ENCODE data around the gene FHIP1A.
A peak's percentile ranks its signal among the peaks of the same experiment; 100 is the strongest.
"Not testable (repeated sequence)": the region's sequence is repeated elsewhere in the genome, so short reads cannot be mapped to it uniquely, and the experiment has no call there.

The FHIP1A gene

DNA sequence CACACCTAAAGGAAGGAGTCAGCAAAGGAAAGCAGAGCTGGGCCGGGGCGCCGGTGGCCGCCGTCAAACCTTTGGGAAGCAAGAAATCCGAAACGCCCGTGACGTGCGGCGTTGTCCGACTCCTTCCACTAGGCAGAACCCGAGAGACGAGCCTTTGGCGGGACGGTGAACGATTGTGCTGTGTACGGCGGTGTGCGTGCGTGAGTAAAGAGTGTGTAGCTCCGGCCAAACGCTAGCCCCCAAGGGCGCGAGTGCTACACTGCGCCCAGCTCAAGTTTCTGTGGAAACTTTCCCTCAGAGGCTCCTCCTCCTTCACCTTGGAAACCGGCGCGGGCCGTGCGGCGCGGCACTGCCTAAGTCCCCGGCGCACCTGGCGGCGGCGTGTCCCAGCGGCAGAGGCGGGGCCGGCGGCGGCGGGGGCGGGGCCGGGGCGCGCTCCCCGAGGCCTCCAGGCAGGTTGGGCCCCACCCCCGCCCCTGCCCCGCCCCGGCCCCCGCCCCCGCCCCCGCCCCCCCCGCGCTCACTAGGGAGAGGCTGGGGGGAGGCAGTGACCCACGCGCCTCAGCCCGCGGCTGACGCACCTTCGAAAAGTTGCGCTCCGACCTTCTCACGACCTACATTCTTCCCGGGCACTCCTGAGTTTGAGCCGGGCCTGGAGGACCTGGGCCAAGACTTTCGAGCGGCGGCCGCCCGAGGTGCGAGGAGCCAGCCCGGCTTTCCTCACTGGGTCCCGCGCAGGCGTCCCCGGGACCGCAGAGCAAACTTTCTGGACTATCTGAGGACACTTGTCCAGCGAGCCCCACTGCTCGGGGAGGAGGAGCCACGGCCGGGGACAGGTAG is at the start of gene FHIP1A:
FHIP1A (plus strand) TSS at position 547 of the 840 bp plus-strand sequence. CDS start 157,084 bp downstream, outside the sequence.
- Histone ChIP-seq H3K9ac (ENCODE audit: low read depth, low read length) (peak within 1 kb of the TSS; percentile 83), H3K36me3 (ENCODE audit: control insufficient read depth, insufficient read depth, low read length) (no peaks in the 10 kb centered on the region), H3K4me3 (ENCODE audit: low read depth, low read length) (peak within 1 kb of the TSS; percentile 90), H3K27me3 (ENCODE audit: control insufficient read depth, insufficient read depth, low read length) (no peaks in the 10 kb centered on the region), H3K4me1 (ENCODE audit: control insufficient read depth, insufficient read depth, low read length) (peaks cover 4% of the 10 kb centered on the region), H3K9me3 (ENCODE audit: control insufficient read depth, insufficient read depth, low read length) (no peaks in the 10 kb centered on the region)

DNA sequence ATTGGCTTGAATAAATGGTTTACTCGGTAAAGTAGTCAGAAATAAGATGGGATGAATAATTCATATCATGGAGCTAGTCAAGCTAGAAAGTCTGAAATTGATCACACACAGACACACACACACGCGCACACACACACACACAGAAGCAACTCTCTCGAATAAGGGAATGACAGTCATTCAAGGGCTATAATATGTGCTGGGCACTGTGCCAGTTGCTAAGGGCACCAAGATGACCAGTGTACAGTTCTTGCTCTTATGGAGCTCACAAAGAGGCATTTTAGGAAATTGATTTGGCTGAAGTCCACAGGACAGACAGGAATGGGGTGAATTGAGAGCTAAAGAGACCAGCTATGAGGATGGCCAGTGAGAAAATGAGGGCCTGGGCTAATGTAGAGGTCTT is 49.4 kb upstream of the FHIP1A start:
- H3K27me3 ChIP-seq (ENCODE audit: control insufficient read depth, insufficient read depth, low read length) = no peaks in the 10 kb centered on the region
- no peak overlapping the region for H3K9ac ChIP-seq (ENCODE audit: low read depth, low read length)
- H3K9me3 ChIP-seq (ENCODE audit: control insufficient read depth, insufficient read depth, low read length) = no peaks in the 10 kb centered on the region
- H3K4me3 ChIP-seq (ENCODE audit: low read depth, low read length) = no peak overlapping the region
- no peaks in the 10 kb centered on the region for H3K36me3 ChIP-seq (ENCODE audit: control insufficient read depth, insufficient read depth, low read length)
- no peaks in the 10 kb centered on the region for H3K4me1 ChIP-seq (ENCODE audit: control insufficient read depth, insufficient read depth, low read length)

DNA sequence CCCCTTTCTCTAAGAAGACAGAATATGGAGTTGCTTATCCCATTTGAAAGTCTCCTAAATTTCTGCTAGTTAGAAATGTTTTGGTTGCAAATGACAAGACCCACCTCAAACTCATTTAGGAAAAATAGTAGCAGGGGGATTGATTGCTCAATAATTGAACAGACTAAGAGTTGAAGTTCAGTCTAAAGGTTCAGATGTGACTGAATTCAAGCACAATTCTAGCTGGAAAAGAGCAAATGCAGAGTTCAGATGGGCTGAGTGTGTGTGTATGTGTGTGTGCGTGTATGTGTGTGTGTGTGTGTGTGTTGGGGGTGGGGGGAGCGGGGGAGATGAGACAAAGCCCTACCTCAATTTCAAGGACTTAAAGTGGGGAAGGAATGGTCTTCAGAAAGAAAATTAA is 47.9 kb upstream of the FHIP1A start:
- Histone ChIP-seq H3K4me3 (ENCODE audit: low read depth, low read length) (no peak overlapping the region), H3K4me1 (ENCODE audit: control insufficient read depth, insufficient read depth, low read length) (no peaks in the 10 kb centered on the region), H3K36me3 (ENCODE audit: control insufficient read depth, insufficient read depth, low read length) (no peaks in the 10 kb centered on the region), H3K9ac (ENCODE audit: low read depth, low read length) (no peak overlapping the region), H3K9me3 (ENCODE audit: control insufficient read depth, insufficient read depth, low read length) (no peaks in the 10 kb centered on the region), H3K27me3 (ENCODE audit: control insufficient read depth, insufficient read depth, low read length) (no peaks in the 10 kb centered on the region)

DNA sequence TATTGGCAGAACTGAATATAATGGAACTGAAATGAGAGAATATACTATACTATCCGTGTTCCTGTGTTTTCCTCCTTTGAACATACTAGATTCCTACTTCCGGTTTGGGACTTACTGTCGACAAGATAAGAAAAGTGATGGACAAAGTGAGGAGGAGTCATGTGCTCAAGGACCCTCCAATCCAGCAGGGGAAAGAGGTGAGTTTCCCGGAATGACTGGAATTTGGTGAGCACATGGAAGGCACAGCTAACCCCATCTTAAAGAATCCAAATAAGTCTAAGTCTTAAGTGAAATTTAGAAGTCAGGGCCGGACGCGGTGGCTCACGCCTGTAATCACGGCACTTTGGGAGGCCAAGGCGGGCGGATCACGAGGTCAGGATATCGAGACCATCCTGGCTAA is 47.0 kb upstream of the FHIP1A start:
- Histone ChIP-seq H3K9me3 (ENCODE audit: control insufficient read depth, insufficient read depth, low read length) (no peaks in the 10 kb centered on the region), H3K9ac (ENCODE audit: low read depth, low read length) (no peak overlapping the region), H3K4me1 (ENCODE audit: control insufficient read depth, insufficient read depth, low read length) (no peaks in the 10 kb centered on the region), H3K27me3 (ENCODE audit: control insufficient read depth, insufficient read depth, low read length) (no peaks in the 10 kb centered on the region), H3K4me3 (ENCODE audit: low read depth, low read length) (no peak overlapping the region), H3K36me3 (ENCODE audit: control insufficient read depth, insufficient read depth, low read length) (no peaks in the 10 kb centered on the region)

DNA sequence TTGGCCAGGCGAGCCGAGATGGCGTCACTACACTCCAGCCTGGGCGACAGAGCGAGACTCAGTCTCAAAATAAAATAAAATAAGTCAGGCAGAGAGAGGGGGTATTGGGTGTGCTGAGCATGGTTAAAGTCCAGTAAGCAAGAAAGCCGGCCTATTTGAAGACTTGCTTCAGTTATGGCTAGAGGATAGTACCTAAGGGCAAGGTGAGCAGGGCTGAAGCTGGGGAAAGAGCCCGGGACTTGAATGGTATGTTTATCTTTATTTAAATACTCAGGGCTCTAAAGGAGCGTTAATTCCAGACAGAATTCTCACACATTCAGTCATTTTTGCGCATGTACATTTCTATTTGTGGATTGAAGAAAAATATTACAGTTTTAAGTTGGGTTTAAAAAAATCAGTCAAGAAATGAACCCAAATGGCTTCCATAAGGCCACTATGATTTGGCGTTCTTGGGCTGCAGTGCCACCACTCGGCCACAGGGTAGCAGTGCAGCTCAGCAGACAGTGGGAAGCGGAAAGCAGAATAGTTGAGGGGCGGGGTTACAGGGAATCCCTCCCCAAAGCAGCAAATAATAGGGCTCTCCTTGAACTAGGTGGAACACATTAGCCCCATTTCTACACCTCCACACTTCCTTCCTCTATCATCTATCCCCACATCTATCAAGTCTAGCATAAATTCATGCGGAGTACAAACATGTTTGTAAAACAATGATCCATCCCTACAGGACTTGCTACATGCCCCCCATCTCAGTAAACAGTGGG is 46.4 kb upstream of the FHIP1A start:
- H3K36me3 ChIP-seq (ENCODE audit: control insufficient read depth, insufficient read depth, low read length) = no peaks in the 10 kb centered on the region
- H3K9ac ChIP-seq (ENCODE audit: low read depth, low read length) = no peak overlapping the region
- H3K27me3 ChIP-seq (ENCODE audit: control insufficient read depth, insufficient read depth, low read length) = no peaks in the 10 kb centered on the region
- H3K4me3 ChIP-seq (ENCODE audit: low read depth, low read length) = no peak overlapping the region
- H3K9me3 ChIP-seq (ENCODE audit: control insufficient read depth, insufficient read depth, low read length) = no peaks in the 10 kb centered on the region
- no peaks in the 10 kb centered on the region for H3K4me1 ChIP-seq (ENCODE audit: control insufficient read depth, insufficient read depth, low read length)

DNA sequence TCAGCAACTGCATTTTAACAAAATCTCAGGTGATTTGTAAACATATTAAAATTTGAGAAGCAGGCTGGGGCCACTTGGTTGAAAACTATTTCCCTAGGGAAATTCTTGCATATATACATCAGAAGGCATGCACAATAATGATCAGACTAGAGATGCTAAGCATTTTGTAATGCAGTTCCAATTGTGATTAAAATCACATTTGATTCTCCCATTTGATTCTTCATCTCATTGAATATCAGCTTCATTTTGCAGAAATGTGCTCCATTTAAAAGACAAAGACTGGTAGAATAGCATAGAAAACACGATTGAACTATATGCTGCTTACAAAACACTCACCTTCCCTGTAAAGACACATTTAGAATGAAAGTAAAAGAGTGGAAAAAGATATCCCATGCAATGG is 32.4 kb upstream of the FHIP1A start:
- peaks cover 2% of the 10 kb centered on the region for H3K9me3 ChIP-seq (ENCODE audit: control insufficient read depth, insufficient read depth, low read length)
- H3K9ac ChIP-seq (ENCODE audit: low read depth, low read length) = no peak overlapping the region
- H3K27me3 ChIP-seq (ENCODE audit: control insufficient read depth, insufficient read depth, low read length) = no peaks in the 10 kb centered on the region
- H3K36me3 ChIP-seq (ENCODE audit: control insufficient read depth, insufficient read depth, low read length) = no peaks in the 10 kb centered on the region
- H3K4me3 ChIP-seq (ENCODE audit: low read depth, low read length) = no peak overlapping the region
- no peaks in the 10 kb centered on the region for H3K4me1 ChIP-seq (ENCODE audit: control insufficient read depth, insufficient read depth, low read length)

DNA sequence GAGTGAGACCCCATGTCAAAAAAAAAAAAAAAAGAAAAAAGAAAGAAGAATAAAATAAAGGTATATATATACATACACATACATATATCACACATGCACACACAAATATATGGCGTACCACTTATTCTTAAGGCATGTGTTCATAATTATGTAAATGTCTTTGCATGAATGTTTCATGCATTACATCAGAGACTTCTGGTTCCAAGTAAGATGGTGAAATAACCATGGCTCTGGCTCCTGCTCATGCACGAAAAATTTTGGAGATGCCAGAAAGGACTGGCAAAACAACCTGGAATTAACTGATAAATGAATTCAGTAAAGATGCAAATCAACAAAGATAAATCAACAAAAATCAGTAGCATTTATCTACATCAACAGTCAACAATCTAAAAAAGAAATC is 19.7 kb upstream of the FHIP1A start:
- H3K4me3 ChIP-seq (ENCODE audit: low read depth, low read length) = no peak overlapping the region
- H3K36me3 ChIP-seq (ENCODE audit: control insufficient read depth, insufficient read depth, low read length) = no peaks in the 10 kb centered on the region
- no peaks in the 10 kb centered on the region for H3K4me1 ChIP-seq (ENCODE audit: control insufficient read depth, insufficient read depth, low read length)
- no peak overlapping the region for H3K9ac ChIP-seq (ENCODE audit: low read depth, low read length)
- H3K9me3 ChIP-seq (ENCODE audit: control insufficient read depth, insufficient read depth, low read length) = peaks cover 3% of the 10 kb centered on the region
- no peaks in the 10 kb centered on the region for H3K27me3 ChIP-seq (ENCODE audit: control insufficient read depth, insufficient read depth, low read length)

DNA sequence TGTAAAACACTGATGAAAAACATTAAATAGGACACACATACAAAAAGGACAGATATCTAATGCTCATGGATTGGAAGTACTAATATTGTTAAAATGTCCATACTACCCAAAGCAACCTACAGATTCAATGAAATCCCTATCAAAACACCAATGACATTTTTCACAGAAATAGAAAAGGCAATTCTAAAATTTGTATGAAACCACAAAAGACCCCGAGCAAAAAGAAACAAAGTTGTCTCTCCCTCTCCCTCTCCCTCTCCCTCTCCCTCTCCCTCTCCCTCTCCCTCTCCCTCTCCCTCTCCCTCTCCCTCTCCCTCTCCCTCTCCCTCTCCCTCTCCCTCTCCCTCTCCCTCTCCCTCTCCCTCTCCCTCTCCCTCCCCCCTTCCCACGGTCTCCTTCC is 19.2 kb upstream of the FHIP1A start:
- not testable (repeated sequence) for H3K27me3 ChIP-seq (ENCODE audit: control insufficient read depth, insufficient read depth, low read length); H3K9me3 ChIP-seq (ENCODE audit: control insufficient read depth, insufficient read depth, low read length); H3K4me1 ChIP-seq (ENCODE audit: control insufficient read depth, insufficient read depth, low read length); H3K4me3 ChIP-seq (ENCODE audit: low read depth, low read length); H3K9ac ChIP-seq (ENCODE audit: low read depth, low read length); H3K36me3 ChIP-seq (ENCODE audit: control insufficient read depth, insufficient read depth, low read length)

DNA sequence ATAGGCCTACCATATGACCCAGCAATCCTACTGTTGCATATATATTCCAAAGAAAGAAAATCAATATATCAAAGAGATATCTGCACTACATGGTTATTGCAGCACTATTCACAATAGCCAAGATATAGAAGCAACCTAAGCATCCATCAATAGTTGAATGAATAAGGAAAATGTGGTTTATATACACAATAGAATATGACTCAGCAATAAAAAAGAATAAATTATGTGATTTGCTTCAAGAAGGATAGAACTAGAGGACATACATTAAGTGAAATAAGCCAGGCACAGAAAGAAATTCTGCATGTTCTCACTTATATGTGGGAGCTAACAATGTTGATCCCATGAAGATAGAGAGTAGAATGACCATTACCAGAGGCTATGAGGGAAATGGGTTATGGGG is 13.1 kb upstream of the FHIP1A start:
- H3K9ac ChIP-seq (ENCODE audit: low read depth, low read length) = no peak overlapping the region
- no peaks in the 10 kb centered on the region for H3K27me3 ChIP-seq (ENCODE audit: control insufficient read depth, insufficient read depth, low read length)
- no peaks in the 10 kb centered on the region for H3K4me1 ChIP-seq (ENCODE audit: control insufficient read depth, insufficient read depth, low read length)
- no peaks in the 10 kb centered on the region for H3K9me3 ChIP-seq (ENCODE audit: control insufficient read depth, insufficient read depth, low read length)
- no peak overlapping the region for H3K4me3 ChIP-seq (ENCODE audit: low read depth, low read length)
- H3K36me3 ChIP-seq (ENCODE audit: control insufficient read depth, insufficient read depth, low read length) = no peaks in the 10 kb centered on the region

DNA sequence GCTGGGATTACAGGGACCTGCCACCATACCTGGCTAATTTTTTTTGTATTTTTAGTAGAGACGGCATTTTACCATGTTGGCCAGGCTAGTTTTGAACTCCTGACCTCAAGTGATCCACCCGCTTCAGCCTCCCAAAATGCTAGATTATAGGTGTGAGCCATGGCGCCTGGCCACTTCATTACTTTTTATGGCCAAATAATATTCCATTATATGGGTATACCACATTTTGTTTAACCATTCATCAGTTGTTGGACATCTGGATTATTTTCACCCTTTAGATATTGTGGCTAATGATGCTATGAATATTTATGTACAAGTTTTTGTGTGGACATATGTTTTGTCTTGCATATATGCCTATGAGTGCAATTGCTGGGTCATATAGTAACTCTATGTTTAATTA is 8.6 kb upstream of the FHIP1A start:
- no peaks in the 10 kb centered on the region for H3K9me3 ChIP-seq (ENCODE audit: control insufficient read depth, insufficient read depth, low read length)
- H3K4me3 ChIP-seq (ENCODE audit: low read depth, low read length) = no peak overlapping the region
- H3K27me3 ChIP-seq (ENCODE audit: control insufficient read depth, insufficient read depth, low read length) = no peaks in the 10 kb centered on the region
- no peaks in the 10 kb centered on the region for H3K4me1 ChIP-seq (ENCODE audit: control insufficient read depth, insufficient read depth, low read length)
- no peak overlapping the region for H3K9ac ChIP-seq (ENCODE audit: low read depth, low read length)
- H3K36me3 ChIP-seq (ENCODE audit: control insufficient read depth, insufficient read depth, low read length) = no peaks in the 10 kb centered on the region

DNA sequence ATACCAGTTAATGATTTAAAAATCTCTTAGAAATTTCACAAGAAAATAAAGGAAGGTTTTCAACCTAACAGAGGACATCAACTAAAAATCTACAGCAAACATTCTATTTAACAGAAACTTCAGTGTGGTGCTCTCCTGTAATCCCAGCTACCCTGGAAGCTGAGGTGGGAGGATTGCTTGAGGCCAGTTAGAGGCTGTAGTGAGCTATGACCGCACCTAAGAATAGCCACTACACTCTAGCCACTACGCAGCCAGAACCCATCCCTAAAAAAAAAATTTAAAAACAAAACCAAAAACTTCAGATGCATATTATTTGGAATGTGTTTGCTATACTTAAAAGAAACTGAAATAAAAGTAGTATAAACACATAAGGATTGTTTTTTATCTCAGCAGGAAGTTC is 7.2 kb upstream of the FHIP1A start:
- no peaks in the 10 kb centered on the region for H3K36me3 ChIP-seq (ENCODE audit: control insufficient read depth, insufficient read depth, low read length)
- no peak overlapping the region for H3K9ac ChIP-seq (ENCODE audit: low read depth, low read length)
- H3K9me3 ChIP-seq (ENCODE audit: control insufficient read depth, insufficient read depth, low read length) = no peaks in the 10 kb centered on the region
- H3K27me3 ChIP-seq (ENCODE audit: control insufficient read depth, insufficient read depth, low read length) = no peaks in the 10 kb centered on the region
- H3K4me1 ChIP-seq (ENCODE audit: control insufficient read depth, insufficient read depth, low read length) = no peaks in the 10 kb centered on the region
- no peak overlapping the region for H3K4me3 ChIP-seq (ENCODE audit: low read depth, low read length)
